HG02981 (cell line): Measurements from ENCODE around the gene XCL1.
"Not testable (repeated sequence)": the region's sequence is repeated elsewhere in the genome, so short reads cannot be mapped to it uniquely, and the experiment has no call there.

ENCODE experiments used
- ATAC-seq: cut with Tn5 transposase; IDR thresholded peaks from one replicate; pipeline ENCODE4 v1.9.1; 2021; ENCODE audit warnings: mild to moderate bottlenecking, moderate library complexity; ENCODE audit not compliant: unreplicated experiment

XCL1 gene

DNA sequence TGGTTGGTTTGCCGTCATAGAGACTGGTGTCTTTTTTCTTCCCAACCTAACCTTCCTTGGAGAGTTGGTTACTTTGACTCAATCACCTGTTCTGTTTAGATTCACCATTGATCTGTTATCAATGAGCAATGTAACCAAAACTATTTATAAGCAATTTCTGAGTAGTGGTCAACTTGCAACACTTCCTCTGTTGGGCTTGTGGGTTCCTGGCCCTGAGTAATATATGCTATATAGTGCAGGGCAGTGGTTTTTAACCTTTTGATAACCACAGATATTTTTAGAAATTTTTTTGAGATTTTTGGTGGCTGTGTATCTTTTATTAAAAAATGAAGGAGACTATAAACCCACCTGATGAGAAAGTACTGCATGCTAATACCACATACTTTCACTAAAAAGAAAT is 9.4 kb upstream of the XCL1 start:
- no peak for ATAC-seq

DNA sequence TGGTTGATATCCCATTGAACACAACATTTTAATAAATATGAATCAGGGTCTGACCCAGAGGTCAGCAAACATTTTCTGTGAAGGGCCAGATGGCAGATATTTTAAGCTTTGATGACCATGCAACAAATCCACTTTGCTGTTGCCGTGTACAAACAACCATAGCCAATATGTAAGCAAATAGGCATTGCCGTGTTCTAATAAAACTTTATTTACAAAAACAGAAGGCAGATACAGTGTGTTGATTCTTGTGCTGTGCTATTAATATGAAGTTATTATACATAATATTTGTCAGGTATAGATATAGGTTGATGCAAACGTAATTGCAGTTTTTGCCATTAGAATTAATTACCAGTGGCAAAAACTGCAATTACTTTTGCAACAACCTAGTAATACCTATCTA is 8.8 kb upstream of the XCL1 start:
- ATAC-seq: no peak

DNA sequence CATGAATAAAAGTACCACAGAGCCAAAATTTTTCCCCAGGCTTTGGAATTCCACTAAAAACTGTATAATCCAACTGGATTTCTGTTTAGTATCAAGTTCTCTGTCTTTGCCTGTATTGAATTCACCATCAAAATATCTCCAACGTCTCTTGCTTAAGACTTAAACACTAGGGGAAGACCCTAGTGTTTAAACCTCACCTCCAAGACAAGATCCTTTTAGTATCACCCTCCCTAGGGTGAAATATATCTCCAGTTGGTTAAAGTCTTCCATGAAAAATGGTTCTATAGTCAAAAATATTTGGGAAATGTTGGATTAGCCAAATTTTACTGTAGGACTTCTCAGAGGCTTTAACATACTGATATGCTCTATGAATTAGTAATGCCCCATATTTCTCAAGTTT is 8.1 kb upstream of the XCL1 start:
- no peak for ATAC-seq

DNA sequence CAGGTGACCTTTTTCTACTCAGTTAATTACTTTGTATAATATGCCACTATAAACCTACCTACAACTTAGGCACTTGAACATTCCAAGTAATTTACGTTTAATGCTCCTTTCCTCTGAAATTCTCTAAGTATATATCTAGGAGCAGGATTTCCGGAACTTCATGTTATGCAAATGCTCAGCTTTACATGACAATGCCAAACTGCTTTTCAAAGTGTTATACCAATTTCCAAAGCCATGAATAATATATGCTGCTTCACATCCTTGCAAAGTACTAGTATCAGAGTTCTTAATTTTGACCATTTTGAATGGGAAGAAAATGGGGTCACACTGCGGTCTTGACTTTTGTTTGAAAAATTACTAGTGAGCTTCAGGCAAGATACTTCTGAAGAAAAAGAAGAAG is 5.8 kb upstream of the XCL1 start:
- ATAC-seq: no peak

DNA sequence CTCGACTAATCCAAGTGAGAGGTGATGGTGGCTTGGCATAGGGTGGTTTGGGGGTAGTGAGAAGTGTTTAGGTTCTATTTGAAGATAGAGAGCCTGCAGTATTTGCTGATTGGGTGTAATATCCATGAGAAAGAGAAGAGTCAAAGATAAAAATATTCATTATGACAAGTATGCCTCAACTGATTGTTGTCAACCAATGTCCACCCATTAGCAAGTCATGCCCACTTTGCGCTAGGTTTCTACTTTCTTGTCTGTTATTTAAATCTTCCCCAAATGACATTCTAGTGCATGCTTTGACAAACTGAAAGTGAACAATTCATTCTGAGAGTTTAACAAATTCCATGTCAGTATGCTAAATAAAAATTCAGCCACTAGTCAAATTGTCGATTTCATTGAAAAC is 3.8 kb upstream of the XCL1 start:
- no peak for ATAC-seq

DNA sequence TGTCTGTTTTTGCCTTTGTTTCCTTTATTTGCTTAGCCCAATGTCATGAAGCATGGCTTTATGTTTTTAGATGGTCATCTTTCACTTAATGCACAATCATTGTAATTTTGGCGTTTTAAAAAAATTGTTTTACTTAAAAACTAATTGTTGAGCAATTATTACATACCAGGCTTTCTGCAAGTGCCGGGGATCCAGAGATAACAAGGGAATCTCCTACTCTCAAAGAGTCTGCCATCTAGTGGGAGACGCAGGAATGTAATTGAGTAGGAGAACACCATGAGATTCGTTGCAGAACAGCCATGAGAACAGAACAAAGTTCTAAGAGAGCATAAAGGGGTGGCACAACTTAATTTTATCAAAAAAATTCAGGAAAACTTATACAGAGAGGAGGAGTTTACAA is 2.2 kb upstream of the XCL1 start:
- ATAC-seq: not testable (repeated sequence)

DNA sequence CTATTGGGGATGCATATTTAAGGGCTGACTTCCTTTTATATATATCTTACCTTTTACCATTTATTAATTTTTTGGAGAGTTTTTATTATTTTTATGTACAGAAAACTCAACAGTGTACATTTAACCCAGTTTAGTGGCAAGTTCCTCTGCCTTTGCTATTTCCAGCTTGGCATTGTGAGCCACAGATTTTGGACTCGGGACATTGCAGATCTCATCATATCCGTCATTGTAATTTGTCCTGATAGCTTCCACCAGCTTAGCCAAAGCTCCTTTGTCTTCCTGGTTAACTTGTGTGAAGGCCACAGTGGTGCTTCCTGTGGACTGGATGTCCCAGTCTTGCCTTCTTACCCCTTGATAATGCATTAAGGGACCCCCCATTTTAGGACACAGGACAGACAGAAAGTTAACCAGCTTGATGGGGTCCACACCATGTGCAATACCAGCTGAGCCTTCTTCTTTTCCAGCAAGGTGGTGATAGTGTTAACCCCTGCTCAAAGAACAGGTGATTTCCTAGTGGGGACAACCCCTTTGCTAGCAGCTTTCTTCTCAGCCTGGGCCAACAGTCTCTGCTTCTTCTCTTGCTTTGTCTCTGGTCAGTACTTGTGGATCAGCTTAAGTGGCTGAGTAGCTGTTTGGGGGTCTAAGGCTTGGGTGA is 2.3 kb downstream of the XCL1 start:
- ATAC-seq: not testable (repeated sequence)

DNA sequence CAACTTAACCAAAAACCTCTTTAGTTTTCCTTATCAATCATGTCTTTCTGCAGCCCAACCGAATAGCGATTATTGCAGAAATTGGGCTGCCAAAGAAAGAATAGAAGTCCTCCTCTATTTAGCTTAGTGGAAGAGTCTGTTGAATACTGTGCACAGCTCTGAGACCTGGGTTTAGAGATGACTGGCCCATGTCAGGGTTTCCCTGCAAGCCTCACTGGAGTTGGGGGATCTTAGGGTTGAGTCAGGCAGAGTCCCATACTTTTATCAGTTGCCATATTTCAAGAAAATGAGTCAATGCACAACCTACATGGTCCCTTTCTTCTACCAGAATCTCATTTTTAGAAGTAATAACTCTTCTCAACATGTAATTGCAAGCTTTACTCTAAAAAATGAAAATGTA is 3.9 kb downstream of the XCL1 start:
- ATAC-seq: not testable (repeated sequence)

DNA sequence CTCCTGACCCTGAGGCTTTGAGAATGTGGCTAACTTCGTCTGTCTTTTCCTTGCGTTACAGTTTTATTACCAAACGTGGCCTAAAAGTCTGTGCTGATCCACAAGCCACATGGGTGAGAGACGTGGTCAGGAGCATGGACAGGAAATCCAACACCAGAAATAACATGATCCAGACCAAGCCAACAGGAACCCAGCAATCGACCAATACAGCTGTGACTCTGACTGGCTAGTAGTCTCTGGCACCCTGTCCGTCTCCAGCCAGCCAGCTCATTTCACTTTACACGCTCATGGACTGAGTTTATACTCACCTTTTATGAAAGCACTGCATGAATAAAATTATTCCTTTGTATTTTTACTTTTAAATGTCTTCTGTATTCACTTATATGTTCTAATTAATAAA is 4.6 kb downstream of the XCL1 start:
- not testable (repeated sequence) for ATAC-seq

DNA sequence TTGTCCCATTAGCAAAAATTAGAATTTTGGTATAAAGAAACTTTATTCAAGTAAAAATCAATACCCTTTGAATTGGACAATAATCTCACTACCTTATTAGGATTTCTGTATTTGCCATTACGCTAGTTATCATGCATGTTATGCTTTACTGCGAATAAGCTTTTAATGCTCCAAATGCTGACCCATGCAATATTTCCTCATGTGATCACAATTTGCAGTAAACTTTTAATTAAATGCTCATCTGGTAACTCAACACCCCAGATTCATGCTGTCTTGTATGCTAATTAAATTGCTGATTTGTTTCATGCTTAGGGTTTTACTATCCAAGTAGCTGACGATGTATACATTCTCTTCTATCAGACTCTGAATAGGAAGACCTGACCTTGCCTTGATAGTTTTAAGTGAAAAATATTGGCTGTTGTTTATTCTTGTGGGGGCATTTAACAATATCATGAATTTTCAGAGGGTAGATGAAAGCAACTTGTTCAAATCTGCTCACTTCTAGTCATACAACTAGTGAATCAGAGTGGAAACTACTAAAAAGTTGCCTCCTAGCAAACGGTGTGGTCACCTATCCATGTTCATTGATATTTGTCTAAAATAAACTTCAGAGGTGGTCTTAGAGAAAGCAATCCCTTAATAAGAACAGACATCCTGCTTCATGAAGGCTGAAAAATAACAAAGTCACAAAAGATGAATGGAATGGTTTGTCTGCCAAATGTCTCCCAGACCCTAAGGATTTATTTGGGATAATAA is 5.6 kb downstream of the XCL1 start:
- no peak for ATAC-seq

DNA sequence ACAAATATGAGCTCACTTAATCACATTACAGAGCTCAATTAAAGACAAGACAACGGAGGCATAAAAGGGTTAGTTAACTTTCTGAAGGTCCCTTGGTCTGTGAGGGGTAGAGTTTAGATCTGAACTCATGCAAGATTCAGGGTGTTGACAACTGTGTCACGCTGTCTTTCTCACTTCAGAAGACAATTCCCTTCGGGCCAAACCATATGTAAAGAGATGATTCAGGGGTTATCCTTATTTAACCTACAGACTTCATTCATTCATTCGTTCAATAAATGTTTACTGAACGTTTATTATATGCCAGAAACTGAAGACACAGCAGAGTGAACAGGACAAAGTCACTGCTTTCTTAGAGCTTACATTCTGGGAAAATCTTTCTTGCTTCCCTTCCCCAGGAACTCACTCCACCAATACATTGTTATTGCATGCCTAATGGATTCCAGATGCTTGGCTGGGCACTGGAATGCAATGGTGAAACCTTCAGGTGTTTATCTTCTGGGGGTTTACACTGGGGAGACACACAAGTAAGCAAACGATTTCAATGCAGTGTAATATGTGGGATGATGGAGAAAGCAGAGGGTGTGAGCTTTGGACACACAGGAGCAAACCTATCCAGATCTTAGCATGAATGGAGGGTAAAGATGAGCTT is 6.4 kb downstream of the XCL1 start:
- no peak for ATAC-seq

DNA sequence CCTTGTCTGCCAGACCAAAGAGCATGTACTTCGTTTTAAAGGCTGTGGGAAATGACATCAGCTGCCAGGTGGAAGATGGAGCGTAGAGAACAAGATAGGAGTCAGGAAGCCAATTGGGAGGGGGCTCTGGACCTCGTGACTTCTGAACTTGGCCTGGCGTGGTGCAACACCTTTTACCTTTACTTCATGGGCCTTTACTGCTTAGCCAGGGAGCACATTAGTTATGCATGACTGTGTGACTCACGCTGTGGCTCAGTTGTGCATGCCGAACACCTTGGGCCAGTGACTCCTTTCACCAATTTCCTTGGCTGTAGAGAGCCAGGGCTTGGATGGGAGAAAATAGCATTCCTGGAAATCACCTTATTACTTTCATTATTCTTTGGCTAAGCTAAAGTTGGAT is 7.2 kb downstream of the XCL1 start:
- no peak for ATAC-seq

DNA sequence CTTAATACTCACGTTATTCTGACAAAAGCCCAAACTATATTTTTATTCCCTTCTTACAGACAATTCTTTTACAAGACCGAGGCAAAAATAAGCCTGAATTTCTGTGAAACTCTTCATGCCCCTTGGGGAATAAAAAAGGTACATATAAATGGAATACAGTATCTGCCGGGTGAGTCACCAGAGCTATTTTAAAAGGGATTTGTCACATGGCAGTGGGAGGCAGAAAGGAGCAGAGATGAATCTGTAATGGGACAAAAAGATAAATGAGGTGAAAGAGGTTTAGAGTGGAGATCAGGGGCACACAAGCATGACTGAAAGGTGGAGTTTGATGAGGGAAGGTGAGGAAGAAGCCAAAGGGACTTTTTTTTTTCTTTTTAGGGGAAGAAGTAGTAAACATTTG is 8.8 kb downstream of the XCL1 start:
- no peak for ATAC-seq

DNA sequence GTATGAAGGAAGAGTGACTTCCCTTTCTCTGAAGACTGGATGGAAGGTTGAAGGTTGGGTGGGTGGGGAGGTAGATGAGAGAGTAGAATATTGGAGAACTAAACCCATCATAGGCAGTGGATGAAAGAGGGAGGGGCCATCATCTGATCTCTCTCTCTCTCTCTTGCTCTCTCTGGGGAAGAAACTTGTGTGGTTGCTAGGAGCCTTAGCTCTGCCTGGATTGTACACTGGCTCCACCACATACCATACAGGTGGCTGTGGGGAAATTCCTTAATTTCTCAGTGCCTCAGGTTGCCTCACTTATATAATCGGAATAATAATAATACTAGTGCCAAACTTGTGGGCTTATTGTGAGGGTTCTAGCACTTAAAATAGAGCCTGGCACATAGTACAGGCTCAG is 9.5 kb downstream of the XCL1 start:
- no peak for ATAC-seq

DNA sequence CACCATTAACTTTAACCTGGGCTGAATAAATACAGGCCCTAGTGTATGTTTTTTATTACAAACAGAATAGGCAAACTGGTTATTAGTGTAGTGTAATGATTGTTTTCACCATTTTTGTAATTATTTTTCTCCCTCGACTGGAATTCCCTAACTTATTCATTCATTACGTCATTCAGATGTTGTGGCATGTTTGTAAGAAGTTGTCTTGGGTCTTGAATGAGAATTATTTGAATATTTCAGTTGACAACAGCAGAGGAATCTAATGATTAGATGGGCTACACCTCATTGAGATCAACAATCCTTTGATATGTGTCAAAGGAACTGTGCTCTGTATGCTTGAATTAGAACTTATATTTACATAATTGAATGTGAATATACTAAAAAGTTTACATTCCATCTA is 12.8 kb downstream of the XCL1 start:
- ATAC-seq: no peak

DNA sequence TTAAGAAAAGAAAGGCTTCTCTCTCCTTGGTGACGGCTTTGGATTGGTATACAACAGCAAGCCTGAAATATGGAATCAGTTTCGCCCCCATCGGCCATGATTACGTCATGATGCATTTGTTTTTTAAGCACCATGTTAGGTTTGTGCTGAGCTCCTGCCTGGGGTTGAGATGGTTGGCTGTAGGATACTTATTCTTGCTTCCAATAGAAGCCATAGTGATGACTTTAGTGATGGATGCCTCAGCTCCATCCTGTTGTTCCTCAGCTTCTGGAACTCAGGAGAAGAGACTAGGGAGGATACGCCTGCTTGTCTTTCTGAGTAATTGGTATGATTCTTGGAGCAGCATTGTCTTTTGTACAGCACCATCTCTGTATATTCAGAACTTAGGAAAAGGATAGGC is 14.7 kb downstream of the XCL1 start:
- no peak for ATAC-seq

DNA sequence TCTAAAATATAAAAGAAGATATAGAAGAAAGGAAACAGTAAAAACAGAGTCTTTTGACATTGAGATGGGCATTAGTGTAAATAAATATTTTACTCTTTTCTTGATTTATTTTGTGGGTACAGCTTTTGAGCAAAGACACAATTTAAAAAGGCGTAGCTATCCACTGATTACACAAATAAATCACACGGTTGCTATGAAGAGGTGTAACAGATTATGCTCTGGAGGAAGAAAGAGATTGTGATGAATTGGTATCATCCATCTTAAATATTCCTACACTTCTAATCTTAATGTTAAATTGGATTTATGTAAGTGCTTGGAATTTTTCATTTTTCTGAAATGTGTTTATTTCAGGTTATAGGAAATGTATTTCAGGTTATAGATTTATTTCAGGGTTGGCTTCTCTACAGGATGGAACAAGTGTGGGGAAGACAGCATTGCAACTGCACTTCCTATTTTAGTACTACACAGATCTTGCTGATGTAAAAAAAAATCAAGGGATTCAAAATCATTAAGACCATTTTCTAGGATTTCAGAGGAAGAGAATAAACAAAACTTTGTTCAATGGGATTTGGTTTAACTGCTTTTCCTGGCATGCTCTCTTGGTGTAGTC is 15.3 kb downstream of the XCL1 start:
- ATAC-seq: no peak

DNA sequence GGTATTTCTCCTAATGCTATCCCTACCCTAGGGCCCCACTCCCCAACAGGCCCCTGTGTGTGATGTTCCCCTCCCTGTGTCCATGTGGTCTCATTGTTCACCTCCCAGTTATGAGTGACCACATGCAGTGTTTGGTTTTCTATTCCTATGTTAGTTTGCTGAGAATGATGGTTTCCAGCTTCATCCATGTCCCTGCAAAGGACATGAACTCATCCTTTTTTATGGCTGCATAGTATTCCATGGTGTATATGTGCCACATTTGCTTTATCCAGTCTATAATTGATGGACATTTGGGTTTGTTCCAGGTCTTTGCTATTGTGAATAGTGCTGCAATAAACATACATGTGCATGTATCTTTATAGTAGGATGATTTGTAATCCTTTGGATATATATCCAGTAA is 19.0 kb downstream of the XCL1 start:
- ATAC-seq: not testable (repeated sequence)

DNA sequence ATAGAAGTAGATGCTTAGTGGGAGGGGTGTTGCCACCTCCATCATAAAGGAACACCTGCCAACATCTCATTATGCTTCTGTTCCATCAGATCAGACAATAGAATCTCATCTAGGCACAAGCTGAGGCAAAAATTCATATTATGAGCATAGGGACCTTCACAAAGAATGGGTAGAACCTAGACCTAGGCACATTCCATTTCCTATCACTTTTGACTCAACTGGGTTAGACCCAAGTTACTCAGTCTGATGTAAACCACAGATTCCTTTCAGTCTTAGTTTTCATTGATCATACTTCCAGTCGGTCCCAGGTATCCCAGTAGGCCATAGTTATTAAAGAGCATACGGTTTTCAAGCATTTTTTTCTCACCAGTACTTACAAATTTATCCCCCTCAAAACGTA is 21.7 kb downstream of the XCL1 start:
- ATAC-seq: no peak

DNA sequence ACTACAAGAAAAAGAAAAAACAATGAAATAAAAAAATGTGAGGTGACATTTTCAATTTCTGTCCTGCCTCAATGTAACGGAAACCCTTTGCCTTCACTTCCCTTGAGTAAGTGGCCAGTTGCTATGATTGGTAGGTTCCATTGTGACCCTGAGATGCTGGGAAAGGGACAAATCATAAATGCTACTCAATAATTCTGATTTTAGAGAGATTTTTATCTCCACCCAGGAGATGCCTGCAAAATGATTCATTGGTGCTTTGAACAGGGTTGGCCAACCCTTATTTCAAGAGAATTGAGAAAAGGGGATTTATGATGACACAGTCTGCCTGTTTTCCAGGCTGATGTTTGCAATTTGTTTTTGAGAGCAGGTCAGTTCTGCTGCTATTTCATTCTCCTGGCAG is 22.5 kb downstream of the XCL1 start:
- no peak for ATAC-seq

DNA sequence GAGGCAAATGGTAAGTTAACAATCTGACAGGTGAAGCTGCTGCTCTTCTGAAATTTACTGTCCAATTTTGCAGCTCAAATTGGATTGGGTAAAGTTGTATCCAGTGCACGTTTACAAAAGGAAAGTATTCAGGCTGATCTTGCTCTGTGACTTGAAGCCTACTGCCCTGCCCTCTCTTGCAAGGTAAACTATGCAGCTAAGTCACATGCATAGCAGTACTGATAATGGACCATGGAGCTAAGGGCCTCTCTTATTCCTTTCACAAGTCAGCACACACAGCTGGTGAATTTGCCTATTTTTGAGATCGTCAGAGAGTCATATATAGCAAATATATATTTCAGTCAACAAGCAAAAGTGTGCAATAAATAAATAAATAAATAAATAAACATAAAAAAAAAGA is 23.2 kb downstream of the XCL1 start:
- no peak for ATAC-seq

DNA sequence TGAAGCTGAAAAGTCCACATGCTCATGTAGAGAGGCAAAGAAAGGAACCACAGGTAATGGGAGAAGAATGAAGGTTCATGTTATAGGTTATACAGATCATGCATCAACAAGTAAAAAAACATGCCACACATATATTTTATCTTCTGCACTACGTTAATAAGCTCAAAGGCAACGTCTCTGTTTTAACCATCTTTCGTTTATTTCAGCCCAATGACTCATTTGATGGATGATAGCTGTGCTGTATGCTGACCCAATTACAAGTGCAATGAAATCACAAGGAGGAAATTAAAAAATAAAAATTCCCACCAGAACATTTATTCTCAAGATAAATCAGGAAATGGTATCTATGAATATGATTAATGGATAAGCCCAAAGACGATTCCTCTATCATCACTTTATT is 24.6 kb downstream of the XCL1 start:
- ATAC-seq: no peak
